Melanocyte of skin (primary cell): ENCODE data around the gene SNHG17. TPM values are rescaled to one million over a fixed set of nuclear protein-coding genes. Genes with fewer than 3 reads are reported as not detected.

Source experiments
- small RNA-seq, 2 donors: library from RNA; depleted of rRNA; stranded (forward); fragments of <200 nt; gene quantifications; one replicate each; pipeline ENCODE3, GENCODE V24; 2012
- total RNA-seq, 2 donors: library from RNA; depleted of rRNA; stranded (reverse); fragments of >200 nt; gene quantifications; 2 replicates each; pipeline ENCODE4 v1.2.3, GENCODE V29; 2012

Gene SNHG17
- total RNA-seq: 10 to 100 TPM in 1 of 2 donors, 1 to 10 TPM in 1; 3.1 to 14.3 TPM

GRCh38 chr20:38434770-38435554 is at the start of gene SNHG17:
Gene SNHG17 (minus strand): TSS chr20:38435328.

GRCh38 chr20:38472513-38473366 is 37.6 kb upstream of the SNHG17 start, which contains the start of gene RALGAPB:
Gene RALGAPB (plus strand): TSS chr20:38472843. CDS start chr20:38488433, 15,590 bp downstream.

Small RNA genes within 50 kb of the gene (small RNA-seq; reads per million reads assigned to genes)
- gene RF00056: 0 reads per million in 2 donors
- gene SNORA60: 24.6 to 48.5 reads per million in 2 donors
- gene SNORA71A: 1,216 to 1,870 reads per million in 2 donors
- 2,342 to 3,085 reads per million in 2 donors for gene SNORA71B
- gene SNORA71C: 20.5 to 25.0 reads per million in 2 donors
- gene SNORA71D: 14,495 to 42,108 reads per million in 2 donors
- 0 reads per million in 2 donors for gene SNORA71E

Other genes starting within 250 kb of the SNHG17 start
- 1 to 10 TPM; 1.3 to 1.7 TPM for gene KIAA1755, start 174.6 kb downstream of the SNHG17 start, total RNA-seq
- not detected for gene BPI, start 131.2 kb downstream of the SNHG17 start, total RNA-seq
- not detected for gene LBP, start 88.8 kb downstream of the SNHG17 start, total RNA-seq
- gene RALGAPB, start 37.5 kb upstream of the SNHG17 start, total RNA-seq: 10 to 100 TPM; 29.3 to 31.7 TPM
- gene ADIG, start 145.9 kb upstream of the SNHG17 start, total RNA-seq: not detected
- gene ARHGAP40, start 166.5 kb upstream of the SNHG17 start, total RNA-seq: not detected